Endodermal cell (in vitro differentiated cells): ENCODE data around the gene BEAN1. TPM values are rescaled to one million over a fixed set of nuclear protein-coding genes. Genes with fewer than 3 reads are reported as not detected.

Experiments
- DNase-seq: peaks from one replicate; pipeline ENCODE4 v3.0.0-alpha.2; 2017
- H3K27ac ChIP-seq: 2 replicates; pipeline ENCODE4 v1.5.1; 2013; ENCODE audit warnings: mild to moderate bottlenecking, low read depth, low read length, moderate library complexity
- H3K27me3 ChIP-seq: 2 replicates; pipeline ENCODE4 v1.6.1; 2013; ENCODE audit warnings: mild to moderate bottlenecking, low read length, moderate library complexity; ENCODE audit not compliant: insufficient read depth, control insufficient read depth, poor library complexity, severe bottlenecking
- H3K36me3 ChIP-seq: 2 replicates; pipeline ENCODE4 v1.7.0; 2013; ENCODE audit warnings: mild to moderate bottlenecking, low read length, moderate library complexity; ENCODE audit not compliant: control insufficient read depth, insufficient read depth
- H3K4me1 ChIP-seq: one replicate; pipeline ENCODE4 v1.7.0; 2013; ENCODE audit warnings: low read length; ENCODE audit not compliant: control insufficient read depth, insufficient read depth
- H3K4me3 ChIP-seq: 2 replicates; pipeline ENCODE4 v1.5.1; 2013; ENCODE audit warnings: mild to moderate bottlenecking, low read length, moderate library complexity
- H3K9ac ChIP-seq: 2 replicates; pipeline ENCODE4 v1.6.1; 2013; ENCODE audit warnings: mild to moderate bottlenecking, low read length, moderate library complexity; ENCODE audit not compliant: poor library complexity, severe bottlenecking; ENCODE audit errors: extremely low read depth
- H3K9me3 ChIP-seq: 2 replicates; pipeline ENCODE4 v1.6.1; 2013; ENCODE audit warnings: mild to moderate bottlenecking, low read length, moderate library complexity; ENCODE audit not compliant: control insufficient read depth
- H3K27ac Mint-ChIP-seq: 2 replicates; pipeline ENCODE4 v1.8.0; 2020; ENCODE audit warnings: mixed read lengths
- H3K27me3 Mint-ChIP-seq: 2 replicates; pipeline ENCODE4 v1.8.0; 2021; ENCODE audit warnings: mild to moderate bottlenecking, mixed read lengths; ENCODE audit not compliant: insufficient read depth
- H3K36me3 Mint-ChIP-seq: 2 replicates; pipeline ENCODE4 v1.8.0; 2020; ENCODE audit warnings: low read depth, mixed read lengths
- H3K4me1 Mint-ChIP-seq: 2 replicates; pipeline ENCODE4 v1.8.0; 2020; ENCODE audit warnings: mixed read lengths
- H3K4me3 Mint-ChIP-seq: 2 replicates; pipeline ENCODE4 v1.8.0; 2020; ENCODE audit warnings: mild to moderate bottlenecking, moderate library complexity, mixed read lengths
- H3K9me3 Mint-ChIP-seq: 2 replicates; pipeline ENCODE4 v1.8.0; 2020; ENCODE audit warnings: mild to moderate bottlenecking, mixed read lengths
- CTCF ChIP-seq: fragments of 200-600 bp; sonication (generic); conservative IDR thresholded peaks from 2 replicates; pipeline ENCODE4 v1.5.0; 2021; ENCODE audit warnings: antibody characterized with exemption, mild to moderate bottlenecking
- WGBS, 2 experiments: methylation state at CpG; one replicate each; pipeline versions ENCODE4 v1.1.5 to v1.1.7; 2013; ENCODE audit warnings: missing lambda C conversion rate in 2 of 2, mixed read lengths in 1 of 2; ENCODE audit not compliant: insufficient coverage in 1 of 2, insufficient read length in 1 of 2; 5-methylcytosine and 5-hydroxymethylcytosine counted together
- total RNA-seq, 2 donors: library from RNA; stranded (reverse); fragmentation: NEBNext Ultra II Directional in 1 of 2; extraction: Animal tissue kit (Norgen Biotek cat#: 25700) in 1 of 2; gene quantifications; 2 replicates in 1 of 2; 3 replicates in 1 of 2; pipeline ENCODE4 v1.2.1, GENCODE V29; 2021

Gene BEAN1
- total RNA-seq, 2 donors from 2014 or later, result 0.18 TPM; not detected in 1

GRCh38 chr16:66401610-66402009 lies 25.5 kb upstream of the BEAN1 start:
- H3K4me1 Mint-ChIP-seq, result no peaks in the 10 kb centered on the region
- H3K27me3 ChIP-seq, result no peaks in the 10 kb centered on the region
- H3K27me3 Mint-ChIP-seq, result peaks cover 24% of the 10 kb centered on the region
- WGBS, 2 experiments, result 77 to 78% methylated on average over 6 to 10 of the region's 11 CpGs
- H3K27ac Mint-ChIP-seq, result no peak overlapping the region
- peaks cover 14% of the 10 kb centered on the region for H3K9me3 Mint-ChIP-seq
- H3K9ac ChIP-seq, result no peak overlapping the region
- no peak for TF ChIP-seq CTCF
- no peak for DNase-seq
- no peak overlapping the region for H3K4me3 ChIP-seq
- no peaks in the 10 kb centered on the region for H3K36me3 ChIP-seq
- no peak overlapping the region for H3K27ac ChIP-seq
- H3K36me3 Mint-ChIP-seq, result no peaks in the 10 kb centered on the region
- H3K4me3 Mint-ChIP-seq, result no peak overlapping the region
- no peaks in the 10 kb centered on the region for H3K4me1 ChIP-seq
- H3K9me3 ChIP-seq, result peaks cover 8% of the 10 kb centered on the region

- H3K27me3 Mint-ChIP-seq, result peaks cover 28% of the 10 kb centered on the region
- no peak for DNase-seq
- peaks cover 14% of the 10 kb centered on the region for H3K9me3 Mint-ChIP-seq
- Histone ChIP-seq H3K36me3 (no peaks in the 10 kb centered on the region), H3K27me3 (no peaks in the 10 kb centered on the region), H3K4me3 (no peak overlapping the region), H3K4me1 (no peaks in the 10 kb centered on the region), H3K27ac (no peak overlapping the region), H3K9me3 (peaks cover 8% of the 10 kb centered on the region), H3K9ac (no peak overlapping the region)
- WGBS, 2 experiments, result 93% methylated on average over 3 of the region's 12 CpGs; no CpG with 5 or more reads in 1 of the 2 experiments
- peaks cover 3% of the 10 kb centered on the region for H3K4me1 Mint-ChIP-seq
- H3K27ac Mint-ChIP-seq, result no peak overlapping the region
- H3K4me3 Mint-ChIP-seq, result no peak overlapping the region
- no peaks in the 10 kb centered on the region for H3K36me3 Mint-ChIP-seq
- no peak for TF ChIP-seq CTCF
Measured at GRCh38 chr16:66402166-66402565, 24.9 kb upstream of the BEAN1 start.

GRCh38 chr16:66402591-66403230 lies 24.4 kb upstream of the BEAN1 start:
- Mint-ChIP-seq H3K36me3 (no peaks in the 10 kb centered on the region), H3K9me3 (peaks cover 14% of the 10 kb centered on the region), H3K4me1 (peaks cover 5% of the 10 kb centered on the region), H3K27me3 (peaks cover 29% of the 10 kb centered on the region), H3K27ac (no peak overlapping the region), H3K4me3 (no peak overlapping the region)
- peak; percentile 38 for DNase-seq
- no peak for TF ChIP-seq CTCF
- H3K4me1 ChIP-seq, result no peaks in the 10 kb centered on the region
- no peak overlapping the region for H3K4me3 ChIP-seq
- H3K36me3 ChIP-seq, result no peaks in the 10 kb centered on the region
- WGBS, 2 experiments, result 95 to 96% methylated on average over 44 to 61 of the region's 61 CpGs
- H3K27ac ChIP-seq, result no peak overlapping the region
- no peaks in the 10 kb centered on the region for H3K27me3 ChIP-seq
- H3K9me3 ChIP-seq, result peaks cover 8% of the 10 kb centered on the region
- no peak overlapping the region for H3K9ac ChIP-seq
